Neural progenitor cell (in vitro differentiated cells): Measurements from ENCODE around the gene CHAD. TPM values are rescaled to one million over a fixed set of nuclear protein-coding genes. Genes with fewer than 3 reads are reported as not detected.

Source experiments
- DNase-seq: peaks from one replicate; pipeline ENCODE4 v3.0.0-alpha.2; 2016; ENCODE audit warnings: low spot score
- H2AFZ ChIP-seq: fragments of 200-600 bp; sonication (generic); replicated peaks from 2 replicates; pipeline ENCODE4 v1.6.1; 2016; ENCODE audit warnings: antibody characterized with exemption
- H3F3A ChIP-seq: fragments of 200-600 bp; sonication (generic); 2 replicates; pipeline ENCODE4 v1.6.1; 2016; ENCODE audit warnings: antibody characterized with exemption, low read depth
- H3K27ac ChIP-seq: fragments of 200-600 bp; sonication (generic); 2 replicates; pipeline ENCODE4 v1.5.1; 2016; ENCODE audit warnings: mild to moderate bottlenecking
- H3K27me3 ChIP-seq: fragments of 200-600 bp; sonication (generic); 2 replicates; pipeline ENCODE4 v1.6.1; 2016; ENCODE audit warnings: mild to moderate bottlenecking, moderate library complexity
- H3K36me3 ChIP-seq: fragments of 200-600 bp; sonication (generic); 2 replicates; pipeline ENCODE4 v1.5.1; 2016
- H3K4me1 ChIP-seq: fragments of 200-600 bp; sonication (generic); 2 replicates; pipeline ENCODE4 v1.6.1; 2016; ENCODE audit warnings: mixed run types
- H3K4me2 ChIP-seq: fragments of 200-600 bp; sonication (generic); 2 replicates; pipeline ENCODE4 v1.6.1; 2016
- H3K4me3 ChIP-seq: fragments of 200-600 bp; sonication (generic); 2 replicates; pipeline ENCODE4 v1.5.1; 2016
- H3K79me2 ChIP-seq: fragments of 200-600 bp; sonication (generic); 2 replicates; pipeline ENCODE4 v1.6.1; 2016; ENCODE audit warnings: low read depth
- H3K9ac ChIP-seq: fragments of 200-600 bp; sonication (generic); 2 replicates; pipeline ENCODE4 v1.6.1; 2016
- H3K9me3 ChIP-seq: fragments of 200-600 bp; sonication (generic); 2 replicates; pipeline ENCODE4 v1.5.1; 2016; ENCODE audit warnings: low read depth
- H4K20me1 ChIP-seq: fragments of 200-600 bp; sonication (generic); 2 replicates; pipeline ENCODE4 v1.6.1; 2016; ENCODE audit warnings: low read depth
- H3K27ac Mint-ChIP-seq: 3 replicates; pipeline ENCODE4 v1.8.0; 2021; ENCODE audit warnings: mixed read lengths
- H3K27me3 Mint-ChIP-seq: 2 replicates; pipeline ENCODE4 v1.8.0; 2022; ENCODE audit warnings: low read depth, mild to moderate bottlenecking, inconsistent platforms, moderate library complexity, mixed read lengths; ENCODE audit not compliant: insufficient read depth
- H3K36me3 Mint-ChIP-seq: 3 replicates; pipeline ENCODE4 v1.8.0; 2021; ENCODE audit warnings: mixed read lengths
- H3K4me1 Mint-ChIP-seq: 3 replicates; pipeline ENCODE4 v1.8.0; 2021; ENCODE audit warnings: mixed read lengths
- H3K4me3 Mint-ChIP-seq: 3 replicates; pipeline ENCODE4 v1.8.0; 2021; ENCODE audit warnings: mild to moderate bottlenecking, moderate library complexity, mixed read lengths
- H3K9me3 Mint-ChIP-seq: 3 replicates; pipeline ENCODE4 v1.8.0; 2020; ENCODE audit warnings: mixed read lengths
- CTCF ChIP-seq: fragments of 200-600 bp; sonication (generic); IDR thresholded peaks from 2 replicates; pipeline ENCODE4 v1.5.1; 2017; ENCODE audit warnings: antibody characterized with exemption, mild to moderate bottlenecking
- EZH2 ChIP-seq: fragments of 200-600 bp; sonication (generic); IDR thresholded peaks from 2 replicates; pipeline ENCODE4 v1.6.1; 2017; ENCODE audit warnings: antibody characterized with exemption, mild to moderate bottlenecking, moderate library complexity
- EZH2phosphoT487 ChIP-seq: fragments of 200-600 bp; sonication (generic); IDR thresholded peaks from 2 replicates; pipeline ENCODE4 v1.6.1; 2017; ENCODE audit warnings: antibody characterized with exemption
- total RNA-seq: library from RNA; depleted of rRNA; stranded (reverse); fragments of >200 nt; gene quantifications from 2 replicates; pipeline ENCODE4 v1.2.3, GENCODE V29; 2015; ENCODE audit warnings: low replicate concordance

Gene CHAD
- total RNA-seq, 1 donor from 2014 or later = not detected

- Histone ChIP-seq H3K4me1 (peaks cover 13% of the 10 kb centered on the region), H3K79me2 (no peaks in the 10 kb centered on the region), H3K4me3 (peak overlapping the region; percentile 82), H3K27ac (no peak overlapping the region), H2AFZ (peak overlapping the region; percentile 62), H3K9ac (no peak overlapping the region), H3K27me3 (peaks cover 16% of the 10 kb centered on the region), H3K9me3 (no peaks in the 10 kb centered on the region), H3F3A (peaks cover 17% of the 10 kb centered on the region), H3K4me2 (peak overlapping the region; percentile 97), H4K20me1 (no peaks in the 10 kb centered on the region), H3K36me3 (no peaks in the 10 kb centered on the region)
- TF ChIP-seq EZH2phosphoT487 (no peak), CTCF (peak; percentile 29)
- no peaks in the 10 kb centered on the region for H3K27me3 Mint-ChIP-seq
- peak; percentile 35 for DNase-seq
- no peaks in the 10 kb centered on the region for H3K36me3 Mint-ChIP-seq
- peaks cover 27% of the 10 kb centered on the region for H3K4me1 Mint-ChIP-seq
- no peaks in the 10 kb centered on the region for H3K9me3 Mint-ChIP-seq
- peak overlapping the region; percentile 84 for H3K4me3 Mint-ChIP-seq
- peak overlapping the region; percentile 34 for H3K27ac Mint-ChIP-seq
Observed at GRCh38 chr17:50426814-50427787, 41.6 kb downstream of the CHAD start.

GRCh38 chr17:50426472-50426782 is 42.3 kb downstream of the CHAD start:
- Histone ChIP-seq H2AFZ (peak overlapping the region; percentile 62), H3K36me3 (no peaks in the 10 kb centered on the region), H3F3A (peaks cover 17% of the 10 kb centered on the region), H3K27me3 (peaks cover 16% of the 10 kb centered on the region), H3K9me3 (no peaks in the 10 kb centered on the region), H3K4me2 (peak overlapping the region; percentile 97), H3K4me3 (peak overlapping the region; percentile 82), H3K9ac (no peak overlapping the region), H3K4me1 (peaks cover 13% of the 10 kb centered on the region), H4K20me1 (no peaks in the 10 kb centered on the region), H3K27ac (no peak overlapping the region), H3K79me2 (no peaks in the 10 kb centered on the region)
- no peak for TF ChIP-seq EZH2
- no peak for TF ChIP-seq CTCF
- no peak for TF ChIP-seq EZH2phosphoT487
- Mint-ChIP-seq H3K4me3 (peak overlapping the region; percentile 84), H3K27ac (no peak overlapping the region), H3K4me1 (peaks cover 26% of the 10 kb centered on the region), H3K27me3 (no peaks in the 10 kb centered on the region), H3K9me3 (no peaks in the 10 kb centered on the region), H3K36me3 (no peaks in the 10 kb centered on the region)
- DNase-seq = no peak

DNA sequence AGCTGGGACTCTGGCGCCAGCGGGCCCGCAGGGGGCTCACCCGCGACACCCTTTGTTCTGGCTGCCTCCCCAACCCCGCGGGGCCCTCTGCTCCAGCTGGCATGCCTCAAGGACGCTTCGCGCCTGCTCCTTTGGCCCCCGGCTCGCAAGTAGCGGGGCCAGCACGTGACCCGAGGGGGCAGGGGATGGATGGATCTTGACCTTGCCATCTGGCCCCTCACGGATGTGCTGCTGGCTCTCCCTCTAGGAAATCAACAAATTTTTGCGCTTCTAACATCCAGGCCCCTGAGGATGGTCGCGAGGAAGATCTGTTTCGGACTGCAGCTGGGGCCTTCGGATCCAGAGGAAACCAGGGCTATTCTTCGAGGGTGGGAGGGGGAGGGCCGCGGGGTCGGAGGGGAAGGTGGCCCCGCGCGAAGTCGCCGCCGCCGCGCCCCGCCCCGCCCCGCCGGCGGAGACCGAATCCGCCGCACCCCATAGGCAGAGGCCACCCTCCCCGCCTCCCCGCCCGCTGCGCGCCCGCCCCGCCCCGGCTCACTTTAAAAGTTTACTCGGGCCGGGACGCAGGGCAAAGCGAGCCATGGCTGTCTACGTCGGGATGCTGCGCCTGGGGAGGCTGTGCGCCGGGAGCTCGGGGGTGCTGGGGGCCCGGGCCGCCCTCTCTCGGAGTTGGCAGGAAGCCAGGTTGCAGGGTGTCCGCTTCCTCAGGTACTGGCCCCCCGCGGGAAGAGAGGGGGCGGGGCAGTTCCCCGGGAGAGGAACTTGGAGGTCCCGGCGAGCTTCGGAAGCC is 42.8 kb downstream of the CHAD start, which contains the start of gene ACSF2:
TSS of gene ACSF2 (plus strand) at position 537 of the 790 bp plus-strand sequence. CDS start at position 581, 44 bp downstream.
- H3K4me1 Mint-ChIP-seq = peaks cover 21% of the 10 kb centered on the region
- H3K4me1 ChIP-seq = peaks cover 13% of the 10 kb centered on the region
- peak within 1 kb of the TSS; percentile 62 for H2AFZ ChIP-seq
- H3K4me2 ChIP-seq = peak within 1 kb of the TSS; percentile 97
- H3K27ac ChIP-seq = no peak within 1 kb of the TSS
- no peaks in the 10 kb centered on the region for H4K20me1 ChIP-seq
- no peak for TF ChIP-seq EZH2
- TF ChIP-seq CTCF = no peak
- no peak for TF ChIP-seq EZH2phosphoT487
- peak within 1 kb of the TSS; percentile 85 for H3K4me3 Mint-ChIP-seq
- H3K36me3 ChIP-seq = no peaks in the 10 kb centered on the region
- H3K4me3 ChIP-seq = peak within 1 kb of the TSS; percentile 82
- H3K27me3 Mint-ChIP-seq = no peaks in the 10 kb centered on the region
- peak; percentile 66 for DNase-seq
- H3F3A ChIP-seq = peaks cover 17% of the 10 kb centered on the region
- no peak within 1 kb of the TSS for H3K9ac ChIP-seq
- no peaks in the 10 kb centered on the region for H3K9me3 Mint-ChIP-seq
- H3K27ac Mint-ChIP-seq = peak within 1 kb of the TSS; percentile 72
- no peaks in the 10 kb centered on the region for H3K9me3 ChIP-seq
- H3K79me2 ChIP-seq = no peaks in the 10 kb centered on the region
- peaks cover 16% of the 10 kb centered on the region for H3K27me3 ChIP-seq
- H3K36me3 Mint-ChIP-seq = no peaks in the 10 kb centered on the region
